Measurements from ENCODE around the gene SIX3. TPM values are rescaled to one million over a fixed set of nuclear protein-coding genes. Genes with fewer than 3 reads are reported as not detected.

SIX3 gene
- total and polyA plus RNA-seq, 2 of the 4 experiments (the other 2 are of a cell fraction) = not detected

GRCh38 chr2:44949329-44950151 is 8.0 kb downstream of the SIX3 start:
- no TSS peak for BruUV-seq (replicated peaks)
- no peak overlapping the region for H2AK9ac ChIP-seq (replicated peaks; ENCODE audit: low read depth, low read length, poor library complexity)
- peak overlapping the region; percentile 30; the same call in 1 of the 2 replicates for H3K4me2 ChIP-seq (ENCODE audit: low read depth, low read length)
- no peaks in the 10 kb centered on the region for H3K79me1 ChIP-seq (ENCODE audit: low read depth in 1 of 2, low read length in 2 of 2)
- no peak overlapping the region for H3K4ac ChIP-seq (ENCODE audit: low read depth, low read length)
- H4K8ac ChIP-seq (ENCODE audit: low read depth in 2 of 2, low read length in 2 of 2) = no peak overlapping the region
- no peak overlapping the region for H3K56ac ChIP-seq (ENCODE audit: extremely low read depth, insufficient read depth, low read length)
- H3K18ac ChIP-seq (ENCODE audit: low read depth, low read length) = no peak overlapping the region
- no peaks in the 10 kb centered on the region for H4K20me1 ChIP-seq (ENCODE audit: insufficient read depth, low read length)
- H3K4me1 ChIP-seq (ENCODE audit: control insufficient read depth, insufficient read depth, low read length) = no peaks in the 10 kb centered on the region
- dilution Hi-C loops (cut with HindIII; ENCODE audit: low sequenced_read_pairs, unreplicated experiment) = no loop called here
- no peak overlapping the region for H2BK15ac ChIP-seq (ENCODE audit: low read depth, low read length)
- H2AFZ ChIP-seq (replicated peaks; ENCODE audit: low read length, poor library complexity) = no peak overlapping the region
- intact Hi-C loops (cut with micrococcal nuclease) = loop anchor here (10.0 kb wide), 1 partner anchor 655 kb away; no protein-coding TSS in a partner anchor
- H2BK5ac ChIP-seq (ENCODE audit: low read depth, low read length, poor library complexity, severe bottlenecking) = no peak overlapping the region
- H4K91ac ChIP-seq (ENCODE audit: insufficient read depth, low read depth, low read length) = no peak overlapping the region
- H3K9ac ChIP-seq (ENCODE audit: low read depth, low read length) = no peak overlapping the region
- no peak overlapping the region for H2BK20ac ChIP-seq (ENCODE audit: low read depth, low read length)
- no peak overlapping the region for H2BK120ac ChIP-seq (ENCODE audit: low read depth, low read length)
- no peak overlapping the region for H3K14ac ChIP-seq (replicated peaks; ENCODE audit: low read depth, low read length)
- TF ChIP-seq CEBPB (IDR thresholded peaks at IDR 0.05; ENCODE audit: low read depth, low read length) = no peak
- no peak for TF ChIP-seq MXI1 (IDR thresholded peaks at IDR 0.05; ENCODE audit: borderline replicate concordance, low read depth, low read length)
- DNase-seq (peak; percentile 12), ATAC-seq (ENCODE audit: low read depth) (peak; percentile 27; the same call in 1 of the 2 replicates)
- POLR2A ChIA-PET (ENCODE audit: unreplicated experiment) = no interaction called here
- no peaks in the 10 kb centered on the region for H3K9me1 ChIP-seq (ENCODE audit: insufficient read depth, low read length)
- H2AK5ac ChIP-seq (ENCODE audit: low read depth, low read length) = no peak overlapping the region
- in situ Hi-C loops (cut with MboI; ENCODE audit: low sequenced_read_pairs) = loop anchor here (10.0 to 25.0 kb wide), 2 partner anchors 462 to 555 kb away; no protein-coding TSS in a partner anchor
- no peak overlapping the region for H3K27ac ChIP-seq (ENCODE audit: insufficient read depth, low read length)
- no peak overlapping the region for H3K23ac ChIP-seq (ENCODE audit: low read depth, low read length)
- WGBS, 2 experiments (ENCODE audit: extremely low coverage in 2 of 2, insufficient read length in 1 of 2) = 0% methylated on average over 4 of the region's 54 CpGs; no CpG with 5 or more reads in 1 of the 2 experiments
- no peak overlapping the region for H3K4me3 ChIP-seq (ENCODE audit: insufficient read depth, low read depth, low read length)
- CTCF ChIA-PET = interaction anchor here (0.6 kb wide), 1 partner anchor 481 kb away, joined by 3 read pairs; no protein-coding TSS in a partner anchor
- H3K36me3 ChIP-seq (ENCODE audit: control insufficient read depth, insufficient read depth, low read length) = no peaks in the 10 kb centered on the region
- H3K9me3 ChIP-seq (ENCODE audit: control insufficient read depth, insufficient read depth, low read length) = no peaks in the 10 kb centered on the region
- peaks cover 93% of the 10 kb centered on the region for H3K27me3 ChIP-seq (ENCODE audit: control insufficient read depth, insufficient read depth, low read length)
- H4K5ac ChIP-seq (ENCODE audit: low read depth, low read length) = no peak overlapping the region
